ENCODE results near the gene DDC. TPM values are rescaled to one million over a fixed set of nuclear protein-coding genes. Genes with fewer than 3 reads are reported as not detected.
"Not testable (repeated sequence)": the region's sequence is repeated elsewhere in the genome, so short reads cannot be mapped to it uniquely, and the experiment has no call there.

Gene DDC
- polyA plus RNA-seq, 2 donors = 0.18 to 0.37 TPM

GRCh38 chr7:50558294-50559053 is 6.7 kb downstream of the DDC start:
- Histone ChIP-seq H3K36me3 (ENCODE audit: control insufficient read depth in 2 of 2, insufficient read depth in 2 of 2, low read length in 1 of 2) (no peaks in the 10 kb centered on the region), H3K4me3 (ENCODE audit: low read depth in 1 of 2, low read length in 2 of 2) (no peak overlapping the region), H3K27ac (ENCODE audit: low read depth in 2 of 2, low read length in 1 of 2) (no peak overlapping the region), H3K27me3 (ENCODE audit: control insufficient read depth in 1 of 2, insufficient read depth in 2 of 2, low read length in 2 of 2) (no peaks in the 10 kb centered on the region), H3K4me1 (ENCODE audit: control insufficient read depth in 2 of 2, insufficient read depth in 2 of 2, low read length in 1 of 2) (peaks cover 0 to 2% of the 10 kb centered on the region in 2 donors), H3K9me3 (ENCODE audit: control insufficient read depth in 2 of 2, insufficient read depth in 1 of 2, low read depth in 1 of 2, low read length in 1 of 2) (peaks cover 0 to 4% of the 10 kb centered on the region in 2 donors)
- WGBS, 2 donors = 58 to 60% methylated on average over 5 of the region's 5 CpGs

DNA sequence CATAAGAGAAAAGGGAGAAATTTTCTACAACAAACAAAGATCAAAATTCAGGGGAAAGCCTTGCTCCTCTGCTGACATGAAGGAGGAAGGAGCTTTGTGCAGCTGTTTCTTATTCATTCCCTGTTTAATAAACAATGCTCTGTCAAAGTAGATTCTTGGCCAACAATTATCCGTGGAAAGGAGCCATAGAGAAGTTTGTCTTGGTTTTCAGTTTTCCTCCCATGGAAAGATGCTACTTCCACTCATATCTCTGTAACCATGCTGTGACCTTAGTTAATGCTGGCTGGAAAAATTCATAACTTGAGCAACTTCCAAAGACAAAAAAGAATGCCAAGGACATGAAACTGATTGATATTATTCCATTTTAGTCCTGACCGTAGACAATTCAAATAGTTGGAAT is 8.1 kb downstream of the DDC start:
- H3K27ac ChIP-seq (ENCODE audit: low read depth in 2 of 2, low read length in 1 of 2) = no peak overlapping the region
- H3K27me3 ChIP-seq (ENCODE audit: control insufficient read depth in 1 of 2, insufficient read depth in 2 of 2, low read length in 2 of 2) = no peaks in the 10 kb centered on the region
- peaks cover 0 to 2% of the 10 kb centered on the region in 2 donors for H3K4me1 ChIP-seq (ENCODE audit: control insufficient read depth in 2 of 2, insufficient read depth in 2 of 2, low read length in 1 of 2)
- H3K9me3 ChIP-seq (ENCODE audit: control insufficient read depth in 2 of 2, insufficient read depth in 1 of 2, low read depth in 1 of 2, low read length in 1 of 2) = peaks cover 3 to 4% of the 10 kb centered on the region in 2 donors
- H3K36me3 ChIP-seq (ENCODE audit: control insufficient read depth in 2 of 2, insufficient read depth in 2 of 2, low read length in 1 of 2) = no peaks in the 10 kb centered on the region
- H3K4me3 ChIP-seq (ENCODE audit: low read depth in 1 of 2, low read length in 2 of 2) = no peak overlapping the region
- 39 to 44% methylated on average over 2 of the region's 2 CpGs for WGBS, 2 donors

GRCh38 chr7:50556247-50556991 is 8.8 kb downstream of the DDC start:
- Histone ChIP-seq H3K27me3 (ENCODE audit: control insufficient read depth in 1 of 2, insufficient read depth in 2 of 2, low read length in 2 of 2) (no peaks in the 10 kb centered on the region), H3K36me3 (ENCODE audit: control insufficient read depth in 2 of 2, insufficient read depth in 2 of 2, low read length in 1 of 2) (no peaks in the 10 kb centered on the region), H3K4me3 (ENCODE audit: low read depth in 1 of 2, low read length in 2 of 2) (no peak overlapping the region), H3K4me1 (ENCODE audit: control insufficient read depth in 2 of 2, insufficient read depth in 2 of 2, low read length in 1 of 2) (peaks cover 0 to 2% of the 10 kb centered on the region in 2 donors), H3K9me3 (ENCODE audit: control insufficient read depth in 2 of 2, insufficient read depth in 1 of 2, low read depth in 1 of 2, low read length in 1 of 2) (peaks cover 3 to 4% of the 10 kb centered on the region in 2 donors), H3K27ac (ENCODE audit: low read depth in 2 of 2, low read length in 1 of 2) (no peak overlapping the region)
- 53 to 57% methylated on average over 8 of the region's 8 CpGs for WGBS, 2 donors

DNA sequence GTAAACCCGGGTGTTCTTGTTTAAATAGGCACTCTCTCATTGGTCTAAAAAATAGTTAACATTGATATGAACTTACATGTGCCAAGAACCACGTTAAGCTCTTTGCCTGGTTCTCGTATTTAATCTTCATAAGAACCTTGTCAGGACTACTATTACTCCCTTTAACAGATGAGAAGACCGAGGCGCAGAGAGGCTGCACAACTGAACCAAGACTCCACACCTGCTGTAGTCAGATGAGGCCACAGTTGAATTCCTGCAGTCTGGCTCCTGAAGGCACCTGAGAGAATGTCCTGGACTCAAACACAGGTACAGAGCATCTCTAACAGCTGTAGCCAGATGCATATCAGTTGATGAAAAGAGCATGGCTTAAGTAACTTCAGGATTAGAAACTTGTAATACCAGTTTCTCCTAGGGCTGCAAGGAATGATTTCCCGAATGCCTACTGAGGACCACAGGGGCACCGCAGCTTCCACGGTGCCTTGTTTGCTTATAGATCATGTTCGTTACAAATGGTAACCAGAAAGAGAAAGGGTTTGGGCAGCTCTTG is 9.5 kb downstream of the DDC start:
- H3K36me3 ChIP-seq (ENCODE audit: control insufficient read depth in 2 of 2, insufficient read depth in 2 of 2, low read length in 1 of 2) = no peaks in the 10 kb centered on the region
- no peaks in the 10 kb centered on the region for H3K4me1 ChIP-seq (ENCODE audit: control insufficient read depth in 2 of 2, insufficient read depth in 2 of 2, low read length in 1 of 2)
- H3K27me3 ChIP-seq (ENCODE audit: control insufficient read depth in 1 of 2, insufficient read depth in 2 of 2, low read length in 2 of 2) = no peaks in the 10 kb centered on the region
- WGBS, 2 donors = 72 to 74% methylated on average over 9 of the region's 9 CpGs
- no peak overlapping the region for H3K27ac ChIP-seq (ENCODE audit: low read depth in 2 of 2, low read length in 1 of 2)
- H3K4me3 ChIP-seq (ENCODE audit: low read depth in 1 of 2, low read length in 2 of 2) = no peak overlapping the region
- peaks cover 3 to 4% of the 10 kb centered on the region in 2 donors for H3K9me3 ChIP-seq (ENCODE audit: control insufficient read depth in 2 of 2, insufficient read depth in 1 of 2, low read depth in 1 of 2, low read length in 1 of 2)

DNA sequence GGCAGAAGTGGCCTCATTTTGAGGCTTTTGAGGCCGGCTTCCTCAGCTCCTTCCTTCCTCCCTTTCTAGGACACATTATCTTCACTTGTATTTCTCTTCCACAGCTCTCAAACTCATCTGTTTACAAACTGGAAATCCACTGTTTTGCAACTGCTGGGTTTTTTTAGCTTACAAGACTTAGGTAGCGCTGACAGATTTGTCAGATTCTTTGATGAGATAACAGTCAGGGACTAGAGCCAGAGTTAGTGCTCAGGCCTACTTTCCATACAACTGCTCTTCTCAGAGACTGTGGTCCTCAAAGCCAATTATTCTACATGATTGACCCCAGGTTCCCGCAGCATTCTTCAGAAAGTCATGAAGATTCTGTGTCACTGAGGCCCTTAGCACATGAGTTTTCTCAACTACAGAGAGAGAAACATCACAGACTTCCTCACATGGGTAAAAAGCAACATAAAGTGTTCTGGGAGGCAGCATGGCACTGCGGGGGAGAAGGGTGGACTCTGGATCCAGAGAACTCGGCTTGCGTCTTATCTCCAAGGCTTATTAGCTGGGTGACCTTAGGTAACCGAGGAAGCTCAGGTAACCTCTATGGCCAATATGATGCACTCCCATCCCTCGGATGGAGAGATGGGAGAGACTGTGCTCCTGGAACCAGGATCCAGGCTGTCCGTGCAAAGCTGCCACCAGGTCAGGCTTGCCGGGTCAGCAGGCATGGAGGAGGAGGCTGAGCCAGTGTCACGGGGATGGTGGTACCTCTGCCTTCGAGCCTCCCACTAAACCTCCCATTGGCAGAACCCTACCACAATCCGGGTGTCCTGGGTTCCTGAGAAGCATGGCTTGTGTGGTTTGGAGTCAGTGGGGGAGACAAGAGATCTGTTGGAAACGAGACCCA is 10.5 kb downstream of the DDC start:
- 86 to 87% methylated on average over 14 of the region's 14 CpGs for WGBS, 2 donors
- Histone ChIP-seq H3K4me1 (ENCODE audit: control insufficient read depth in 2 of 2, insufficient read depth in 2 of 2, low read length in 1 of 2) (no peaks in the 10 kb centered on the region), H3K36me3 (ENCODE audit: control insufficient read depth in 2 of 2, insufficient read depth in 2 of 2, low read length in 1 of 2) (no peaks in the 10 kb centered on the region), H3K27me3 (ENCODE audit: control insufficient read depth in 1 of 2, insufficient read depth in 2 of 2, low read length in 2 of 2) (no peaks in the 10 kb centered on the region), H3K27ac (ENCODE audit: low read depth in 2 of 2, low read length in 1 of 2) (no peak overlapping the region), H3K9me3 (ENCODE audit: control insufficient read depth in 2 of 2, insufficient read depth in 1 of 2, low read depth in 1 of 2, low read length in 1 of 2) (peaks cover 3 to 4% of the 10 kb centered on the region in 2 donors), H3K4me3 (ENCODE audit: low read depth in 1 of 2, low read length in 2 of 2) (no peak overlapping the region)

DNA sequence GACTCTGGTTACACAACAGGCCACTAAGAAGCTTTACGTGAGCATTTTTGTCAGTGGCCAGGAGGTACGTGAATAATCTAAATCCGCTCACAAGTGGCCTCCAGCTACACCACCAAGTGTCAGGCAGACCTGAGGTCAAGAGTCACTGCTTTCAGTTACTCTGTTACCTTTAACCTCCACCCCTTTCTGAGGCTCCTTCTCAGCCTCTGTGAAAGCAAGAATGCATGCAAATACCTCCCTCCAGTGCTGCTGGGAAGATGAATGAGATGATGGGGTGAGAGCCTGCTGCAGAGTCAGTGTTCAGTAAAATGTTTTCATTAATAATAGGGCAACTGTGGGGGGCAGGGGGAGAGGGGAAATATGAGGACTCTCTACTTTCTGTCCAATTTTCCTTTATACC is 11.2 kb downstream of the DDC start:
- no peaks in the 10 kb centered on the region for H3K27me3 ChIP-seq (ENCODE audit: control insufficient read depth in 1 of 2, insufficient read depth in 2 of 2, low read length in 2 of 2)
- no peaks in the 10 kb centered on the region for H3K36me3 ChIP-seq (ENCODE audit: control insufficient read depth in 2 of 2, insufficient read depth in 2 of 2, low read length in 1 of 2)
- no peak overlapping the region for H3K4me3 ChIP-seq (ENCODE audit: low read depth in 1 of 2, low read length in 2 of 2)
- H3K9me3 ChIP-seq (ENCODE audit: control insufficient read depth in 2 of 2, insufficient read depth in 1 of 2, low read depth in 1 of 2, low read length in 1 of 2) = peaks cover 3 to 4% of the 10 kb centered on the region in 2 donors
- WGBS, 2 donors = 51 to 52% methylated on average over 3 of the region's 3 CpGs
- no peak overlapping the region for H3K27ac ChIP-seq (ENCODE audit: low read depth in 2 of 2, low read length in 1 of 2)
- no peaks in the 10 kb centered on the region for H3K4me1 ChIP-seq (ENCODE audit: control insufficient read depth in 2 of 2, insufficient read depth in 2 of 2, low read length in 1 of 2)

DNA sequence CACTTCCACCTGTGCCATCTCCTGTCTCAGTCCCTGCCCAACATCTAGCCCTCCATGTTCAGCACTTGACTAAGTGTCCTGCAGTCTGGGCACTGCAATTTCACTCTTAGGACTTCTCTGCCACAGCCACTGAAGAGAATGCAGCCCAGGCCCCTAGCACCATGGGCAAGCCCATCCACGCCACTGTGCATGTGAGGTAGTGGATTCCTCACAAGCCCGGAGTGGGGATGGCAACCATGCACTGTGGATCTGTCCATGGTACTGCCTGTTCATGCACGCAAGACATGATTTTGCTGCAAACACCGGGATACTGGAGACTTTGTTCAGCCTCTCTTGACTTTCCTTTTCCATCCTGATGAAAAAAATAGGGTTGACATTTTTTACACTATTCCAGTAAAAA is 12.3 kb downstream of the DDC start:
- H3K4me1 ChIP-seq (ENCODE audit: control insufficient read depth in 2 of 2, insufficient read depth in 2 of 2, low read length in 1 of 2) = no peaks in the 10 kb centered on the region
- H3K4me3 ChIP-seq (ENCODE audit: low read depth in 1 of 2, low read length in 2 of 2) = no peak overlapping the region
- no peaks in the 10 kb centered on the region for H3K27me3 ChIP-seq (ENCODE audit: control insufficient read depth in 1 of 2, insufficient read depth in 2 of 2, low read length in 2 of 2)
- H3K27ac ChIP-seq (ENCODE audit: low read depth in 2 of 2, low read length in 1 of 2) = no peak overlapping the region
- H3K9me3 ChIP-seq (ENCODE audit: control insufficient read depth in 2 of 2, insufficient read depth in 1 of 2, low read depth in 1 of 2, low read length in 1 of 2) = peaks cover 0 to 3% of the 10 kb centered on the region in 2 donors
- no peaks in the 10 kb centered on the region for H3K36me3 ChIP-seq (ENCODE audit: control insufficient read depth in 2 of 2, insufficient read depth in 2 of 2, low read length in 1 of 2)
- 16 to 26% methylated on average over 4 of the region's 4 CpGs for WGBS, 2 donors

- H3K4me3 ChIP-seq (ENCODE audit: low read depth in 1 of 2, low read length in 2 of 2) = no peak overlapping the region
- H3K4me1 ChIP-seq (ENCODE audit: control insufficient read depth in 2 of 2, insufficient read depth in 2 of 2, low read length in 1 of 2) = no peaks in the 10 kb centered on the region
- peaks cover 0 to 3% of the 10 kb centered on the region in 2 donors for H3K9me3 ChIP-seq (ENCODE audit: control insufficient read depth in 2 of 2, insufficient read depth in 1 of 2, low read depth in 1 of 2, low read length in 1 of 2)
- WGBS, 2 donors = 54 to 58% methylated on average over 4 of the region's 4 CpGs
- H3K27ac ChIP-seq (ENCODE audit: low read depth in 2 of 2, low read length in 1 of 2) = no peak overlapping the region
- H3K36me3 ChIP-seq (ENCODE audit: control insufficient read depth in 2 of 2, insufficient read depth in 2 of 2, low read length in 1 of 2) = no peaks in the 10 kb centered on the region
- no peaks in the 10 kb centered on the region for H3K27me3 ChIP-seq (ENCODE audit: control insufficient read depth in 1 of 2, insufficient read depth in 2 of 2, low read length in 2 of 2)
Measured at GRCh38 chr7:50552139-50552538, 13.1 kb downstream of the DDC start.

DNA sequence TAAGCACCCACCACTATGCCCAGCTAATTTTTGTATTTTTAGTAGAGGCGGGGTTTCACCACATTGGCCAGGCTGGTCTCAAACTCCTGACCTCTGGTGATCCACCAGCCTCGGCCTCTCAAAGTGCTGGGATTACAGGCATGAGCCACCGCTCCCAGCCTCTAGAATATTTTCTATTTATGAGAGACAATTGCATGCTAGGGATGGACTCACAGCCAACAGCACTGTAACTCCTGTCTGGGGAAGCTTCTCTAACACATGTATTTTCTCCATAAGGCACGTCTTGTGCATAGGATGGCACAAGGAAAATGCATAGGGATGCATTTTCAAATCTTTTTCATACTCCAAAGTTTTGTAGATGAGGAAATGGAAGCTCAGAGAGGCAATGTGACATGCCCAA is 19.6 kb downstream of the DDC start:
- not testable (repeated sequence) for H3K27ac ChIP-seq (ENCODE audit: low read depth in 2 of 2, low read length in 1 of 2); H3K36me3 ChIP-seq (ENCODE audit: control insufficient read depth in 2 of 2, insufficient read depth in 2 of 2, low read length in 1 of 2); H3K27me3 ChIP-seq (ENCODE audit: control insufficient read depth in 1 of 2, insufficient read depth in 2 of 2, low read length in 2 of 2); H3K4me3 ChIP-seq (ENCODE audit: low read depth in 1 of 2, low read length in 2 of 2); H3K4me1 ChIP-seq (ENCODE audit: control insufficient read depth in 2 of 2, insufficient read depth in 2 of 2, low read length in 1 of 2); H3K9me3 ChIP-seq (ENCODE audit: control insufficient read depth in 2 of 2, insufficient read depth in 1 of 2, low read depth in 1 of 2, low read length in 1 of 2)
- WGBS, 2 donors = 86 to 89% methylated on average over 4 of the region's 4 CpGs
